Upper lobe of left lung (tissue), 6 donors: Measurements from ENCODE around the gene C5orf63. TPM values are rescaled to one million over a fixed set of nuclear protein-coding genes. Genes with fewer than 3 reads are reported as not detected.
"Not testable (repeated sequence)": the region's sequence is repeated elsewhere in the genome, so short reads cannot be mapped to it uniquely, and the experiment has no call there.

ENCODE experiments used
- ATAC-seq, 2 donors: fragments of 200-7000 bp; cut with Tn5 transposase; one replicate each; pipeline ENCODE4 v1.9.1; 2022; ENCODE audit warnings: mild to moderate bottlenecking in 2 of 2, moderate library complexity in 2 of 2; ENCODE audit not compliant: low FRiP score in 2 of 2
- DNase-seq, 2 donors: peaks; one replicate each; pipeline ENCODE4 v3.0.0-alpha.2; 2019 to 2020
- H3K27ac ChIP-seq, 4 donors: fragments of 200-600 bp; sonication (generic); one replicate each; pipeline ENCODE4 v1.5.1; 2016 to 2019
- H3K27me3 ChIP-seq, 4 donors: fragments of 200-600 bp; sonication (generic); one replicate each; pipeline ENCODE4 v1.5.1; 2017 to 2019
- H3K36me3 ChIP-seq, 4 donors: fragments of 200-600 bp; sonication (generic); one replicate each; pipeline ENCODE4 v1.5.1; 2016 to 2019
- H3K4me1 ChIP-seq, 4 donors: fragments of 200-600 bp; sonication (generic); one replicate each; pipeline ENCODE4 v1.5.1; 2018 to 2019
- H3K4me3 ChIP-seq, 4 donors: fragments of 200-600 bp; sonication (generic); one replicate each; pipeline ENCODE4 v1.5.1; 2017 to 2019; ENCODE audit warnings: mild to moderate bottlenecking in 2 of 4, moderate library complexity in 1 of 4
- H3K9me3 ChIP-seq, 4 donors: fragments of 200-600 bp; sonication (generic); one replicate each; pipeline ENCODE4 v1.5.1; 2018 to 2019
- EP300 ChIP-seq, 4 donors: sonication (generic); formaldehyde crosslinking; IDR thresholded peaks; one replicate each; pipeline ENCODE4 v1.5.1; 2017; ENCODE audit warnings: antibody characterized with exemption in 4 of 4, control low read depth in 2 of 4
- POLR2A ChIP-seq, 4 donors: fragments of 450-650 bp; IDR thresholded peaks; one replicate each; pipeline ENCODE4 v1.5.1; 2016 to 2017; ENCODE audit warnings: antibody characterized with exemption in 4 of 4, mild to moderate bottlenecking in 2 of 4
- POLR2AphosphoS5 ChIP-seq, 2 donors: sonication (generic); formaldehyde crosslinking; IDR thresholded peaks; one replicate each; pipeline ENCODE4 v1.5.1; 2017; ENCODE audit warnings: antibody characterized with exemption in 2 of 2
- WGBS, 2 donors: methylation state at CpG; one replicate each; pipeline ENCODE4 v1.1.5; 2017 to 2018; 5-methylcytosine and 5-hydroxymethylcytosine counted together
- total RNA-seq, 6 donors: library from RNA; depleted of rRNA in 4 of 6; stranded (reverse); fragments of >200 nt in 4 of 6; gene quantifications; one replicate each; pipeline versions ENCODE4 v1.1.0 to v1.2.1, GENCODE V29; 2016 to 2021
- TF ChIP-seq, protein P1 (sequence below), 6 experiments: fragments of 450-650 bp in 4 of 6; fragments of 200-600 bp in 2 of 6; sonication (generic) in 2 of 6; IDR thresholded peaks; one replicate each; pipeline ENCODE4 v1.5.1; 2016 to 2019; ENCODE audit warnings: antibody characterized with exemption in 6 of 6
- donor health status: DM: no; HTN: no; CAD: no; lungs with moderate emphysema.
- donor health status: DM: no; HTN: yes; CAD: no; lungs with severe emphysema.

The C5orf63 gene
- total RNA-seq, 6 donors from 2014 or later = 1.9 to 13.6 (median 6.1) TPM

DNA sequence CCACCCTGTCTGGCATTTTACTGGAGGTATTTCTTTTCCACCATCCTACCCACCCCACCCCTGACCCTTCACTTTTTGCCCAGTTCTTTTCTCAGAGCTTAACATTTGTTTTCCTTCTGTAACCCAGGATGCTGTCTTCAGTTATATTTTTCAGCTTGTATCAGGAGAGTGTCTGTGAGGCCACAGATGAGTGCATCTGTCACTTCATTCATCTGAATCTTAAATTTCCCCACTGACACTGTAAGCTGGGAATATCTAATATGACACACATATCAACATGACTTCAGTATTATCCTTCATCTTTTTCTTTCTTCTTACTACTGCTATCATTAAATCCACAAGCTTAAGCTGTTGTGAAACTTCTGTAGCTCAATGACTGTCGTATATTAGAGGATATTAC is 47.8 kb downstream of the C5orf63 start:
- H3K4me3 ChIP-seq = no peak overlapping the region
- H3K27me3 ChIP-seq = no peaks in the 10 kb centered on the region
- peaks cover 7 to 13% (median 10%) of the 10 kb centered on the region in 4 donors for H3K4me1 ChIP-seq
- no peak for TF ChIP-seq POLR2A (IDR thresholded peaks at IDR 0.05)
- TF ChIP-seq, protein P1, sequence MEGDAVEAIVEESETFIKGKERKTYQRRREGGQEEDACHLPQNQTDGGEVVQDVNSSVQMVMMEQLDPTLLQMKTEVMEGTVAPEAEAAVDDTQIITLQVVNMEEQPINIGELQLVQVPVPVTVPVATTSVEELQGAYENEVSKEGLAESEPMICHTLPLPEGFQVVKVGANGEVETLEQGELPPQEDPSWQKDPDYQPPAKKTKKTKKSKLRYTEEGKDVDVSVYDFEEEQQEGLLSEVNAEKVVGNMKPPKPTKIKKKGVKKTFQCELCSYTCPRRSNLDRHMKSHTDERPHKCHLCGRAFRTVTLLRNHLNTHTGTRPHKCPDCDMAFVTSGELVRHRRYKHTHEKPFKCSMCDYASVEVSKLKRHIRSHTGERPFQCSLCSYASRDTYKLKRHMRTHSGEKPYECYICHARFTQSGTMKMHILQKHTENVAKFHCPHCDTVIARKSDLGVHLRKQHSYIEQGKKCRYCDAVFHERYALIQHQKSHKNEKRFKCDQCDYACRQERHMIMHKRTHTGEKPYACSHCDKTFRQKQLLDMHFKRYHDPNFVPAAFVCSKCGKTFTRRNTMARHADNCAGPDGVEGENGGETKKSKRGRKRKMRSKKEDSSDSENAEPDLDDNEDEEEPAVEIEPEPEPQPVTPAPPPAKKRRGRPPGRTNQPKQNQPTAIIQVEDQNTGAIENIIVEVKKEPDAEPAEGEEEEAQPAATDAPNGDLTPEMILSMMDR (IDR thresholded peaks at IDR 0.05) = no peak
- TF ChIP-seq EP300 (IDR thresholded peaks at IDR 0.05) = no peak
- TF ChIP-seq POLR2AphosphoS5 (IDR thresholded peaks at IDR 0.05) = no peak
- WGBS, 2 donors = 72% methylated on average over 1 of the region's 1 CpG
- no peak for ATAC-seq
- no peaks in the 10 kb centered on the region for H3K9me3 ChIP-seq
- no peak for DNase-seq
- H3K27ac ChIP-seq = no peak overlapping the region
- H3K36me3 ChIP-seq = no peaks in the 10 kb centered on the region

- ATAC-seq = no peak
- Histone ChIP-seq H3K27me3 (no peaks in the 10 kb centered on the region), H3K27ac (no peak overlapping the region), H3K36me3 (no peaks in the 10 kb centered on the region), H3K4me3 (no peak overlapping the region), H3K9me3 (no peaks in the 10 kb centered on the region), H3K4me1 (peaks cover 7 to 12% (median 10%) of the 10 kb centered on the region in 4 donors)
- TF ChIP-seq POLR2A (IDR thresholded peaks at IDR 0.05) = no peak
- TF ChIP-seq EP300 (IDR thresholded peaks at IDR 0.05) = no peak
- TF ChIP-seq POLR2AphosphoS5 (IDR thresholded peaks at IDR 0.05) = no peak
- TF ChIP-seq, protein P1 (IDR thresholded peaks at IDR 0.05) = no peak
- 72 to 97% methylated on average over 4 of the region's 4 CpGs for WGBS, 2 donors
- DNase-seq = no peak
These were observed 48.5 kb downstream of the C5orf63 start for GRCh38 chr5:127024821-127025220.

DNA sequence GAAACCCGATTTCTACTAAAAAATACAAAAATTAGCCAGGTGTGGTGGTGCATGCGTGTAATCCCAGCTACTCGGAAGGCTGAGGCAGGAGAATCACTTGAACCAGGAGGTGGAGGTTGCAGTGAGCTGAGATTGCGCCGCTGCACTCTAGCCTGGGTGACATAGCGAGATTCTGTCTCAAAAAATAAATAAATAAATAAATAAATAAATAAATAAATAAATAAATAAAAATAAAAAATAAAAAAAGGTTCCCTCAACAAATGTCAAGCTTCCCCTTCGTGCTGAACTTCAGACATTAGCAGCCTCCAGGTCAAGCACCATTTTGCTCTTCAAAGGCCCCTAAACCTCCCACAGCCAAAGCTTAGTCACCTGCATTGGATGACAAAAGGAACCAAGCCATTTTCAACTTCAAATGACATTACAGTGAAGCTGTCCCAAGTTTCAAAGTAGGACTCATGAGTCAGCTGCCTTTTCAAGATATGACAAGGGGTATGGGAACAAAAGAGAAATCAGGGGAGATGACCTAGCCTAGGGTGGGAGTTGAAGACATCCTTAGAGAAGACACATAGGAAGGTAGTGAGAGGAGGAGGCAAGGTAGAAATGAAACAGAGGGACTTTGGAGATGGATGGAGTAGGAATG is 49.6 kb downstream of the C5orf63 start:
- not testable (repeated sequence) for H3K4me3 ChIP-seq, ATAC-seq, H3K27ac ChIP-seq, H3K27me3 ChIP-seq, H3K36me3 ChIP-seq, H3K4me1 ChIP-seq, H3K9me3 ChIP-seq, DNase-seq
- 95% methylated on average over 7 of the region's 7 CpGs for WGBS, 2 donors

DNA sequence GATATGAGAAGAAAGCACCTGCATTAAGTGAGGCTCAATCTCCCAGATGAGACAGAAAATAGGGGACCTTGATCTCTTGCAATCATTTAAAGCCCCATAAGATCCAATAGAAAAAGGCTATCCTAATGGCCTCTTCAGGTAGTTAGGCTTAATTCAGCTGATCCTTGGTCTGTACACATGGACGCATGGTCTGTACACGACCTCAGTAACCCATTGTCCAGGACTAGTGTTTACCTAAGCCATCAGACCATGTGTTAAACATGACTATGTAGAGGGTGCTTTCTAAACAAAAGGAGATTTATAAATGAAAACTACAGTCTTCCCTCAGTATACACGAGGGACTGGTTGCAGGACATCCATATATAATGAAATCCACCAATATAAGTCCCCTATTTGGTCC is 50.5 kb downstream of the C5orf63 start:
- Histone ChIP-seq H3K27me3 (no peaks in the 10 kb centered on the region), H3K27ac (no peak overlapping the region), H3K4me3 (no peak overlapping the region), H3K4me1 (no peaks in the 10 kb centered on the region), H3K36me3 (no peaks in the 10 kb centered on the region), H3K9me3 (no peaks in the 10 kb centered on the region)
- DNase-seq = no peak
- 68 to 70% methylated on average over 3 of the region's 3 CpGs for WGBS, 2 donors
- no peak for ATAC-seq
- no peak for TF ChIP-seq EP300 (IDR thresholded peaks at IDR 0.05)
- TF ChIP-seq POLR2A (IDR thresholded peaks at IDR 0.05) = no peak
- TF ChIP-seq, protein P1 (IDR thresholded peaks at IDR 0.05) = no peak

DNA sequence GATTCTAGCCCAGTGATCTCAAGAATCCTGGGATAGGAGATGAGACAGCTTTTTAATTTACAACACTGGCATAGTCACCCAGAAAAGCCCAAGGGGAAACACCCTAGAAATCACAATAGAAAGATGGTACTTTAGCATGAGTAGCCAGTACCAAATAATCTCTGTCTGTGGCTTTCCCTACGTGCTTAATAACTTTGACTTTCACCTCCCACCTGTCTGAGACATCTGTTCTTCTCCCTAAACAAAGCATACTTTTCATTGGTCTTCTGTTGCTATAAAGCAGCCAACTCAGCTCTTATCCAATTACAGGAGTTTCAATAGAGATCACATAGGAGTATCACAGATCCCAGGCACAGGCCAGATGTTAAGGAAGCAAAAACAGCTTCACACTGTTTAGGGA is 53.4 kb downstream of the C5orf63 start:
- Histone ChIP-seq H3K27ac (no peak overlapping the region), H3K4me1 (no peaks in the 10 kb centered on the region), H3K36me3 (no peaks in the 10 kb centered on the region), H3K4me3 (no peak overlapping the region), H3K9me3 (no peaks in the 10 kb centered on the region), H3K27me3 (no peaks in the 10 kb centered on the region)
- ATAC-seq = no peak
- no peak for DNase-seq
- 82% methylated on average over 1 of the region's 1 CpG for WGBS, 2 donors
- TF ChIP-seq POLR2A (IDR thresholded peaks at IDR 0.05) (no peak), POLR2AphosphoS5 (IDR thresholded peaks at IDR 0.05) (no peak), EP300 (IDR thresholded peaks at IDR 0.05) (no peak)
- TF ChIP-seq, protein P1 (IDR thresholded peaks at IDR 0.05) = no peak

- 94 to 96% methylated on average over 4 of the region's 4 CpGs for WGBS, 2 donors
- DNase-seq, ATAC-seq, H3K27me3 ChIP-seq, H3K36me3 ChIP-seq, H3K4me1 ChIP-seq, H3K4me3 ChIP-seq, H3K27ac ChIP-seq, H3K9me3 ChIP-seq: not testable (repeated sequence)
These were observed 56.6 kb downstream of the C5orf63 start for GRCh38 chr5:127016722-127017121.
